Breast epithelium (tissue), 3 donors: ENCODE results near the gene MT4.

Experiments
- POLR2A ChIP-seq: fragments of 450-650 bp; IDR thresholded peaks from one replicate; pipeline ENCODE4 v1.6.1; 2016; ENCODE audit warnings: antibody characterized with exemption, mild to moderate bottlenecking, moderate library complexity
- TF ChIP-seq, protein P1 (sequence below), 3 donors: fragments of 450-650 bp; IDR thresholded peaks; one replicate each; pipeline ENCODE4 v1.5.1; 2016 to 2017; ENCODE audit warnings: antibody characterized with exemption in 3 of 3, mild to moderate bottlenecking in 3 of 3, moderate library complexity in 3 of 3

DNA sequence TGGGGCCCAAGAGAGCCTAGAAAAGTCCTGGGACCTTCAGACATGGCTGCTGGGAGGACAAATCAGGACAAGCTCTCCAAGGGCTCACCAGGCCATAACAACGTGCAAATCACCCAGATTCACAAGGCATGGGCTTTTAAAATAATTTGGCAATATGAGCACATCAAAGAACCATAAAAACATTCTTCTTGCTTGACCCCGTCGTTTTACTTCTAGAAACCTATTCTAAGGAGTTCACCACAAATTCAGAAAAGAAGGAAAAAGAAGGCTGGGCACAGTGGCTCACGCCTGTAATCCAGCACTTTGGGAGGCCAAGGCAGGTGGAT is 12.4 kb downstream of the MT4 start:
- TF ChIP-seq, protein P1, sequence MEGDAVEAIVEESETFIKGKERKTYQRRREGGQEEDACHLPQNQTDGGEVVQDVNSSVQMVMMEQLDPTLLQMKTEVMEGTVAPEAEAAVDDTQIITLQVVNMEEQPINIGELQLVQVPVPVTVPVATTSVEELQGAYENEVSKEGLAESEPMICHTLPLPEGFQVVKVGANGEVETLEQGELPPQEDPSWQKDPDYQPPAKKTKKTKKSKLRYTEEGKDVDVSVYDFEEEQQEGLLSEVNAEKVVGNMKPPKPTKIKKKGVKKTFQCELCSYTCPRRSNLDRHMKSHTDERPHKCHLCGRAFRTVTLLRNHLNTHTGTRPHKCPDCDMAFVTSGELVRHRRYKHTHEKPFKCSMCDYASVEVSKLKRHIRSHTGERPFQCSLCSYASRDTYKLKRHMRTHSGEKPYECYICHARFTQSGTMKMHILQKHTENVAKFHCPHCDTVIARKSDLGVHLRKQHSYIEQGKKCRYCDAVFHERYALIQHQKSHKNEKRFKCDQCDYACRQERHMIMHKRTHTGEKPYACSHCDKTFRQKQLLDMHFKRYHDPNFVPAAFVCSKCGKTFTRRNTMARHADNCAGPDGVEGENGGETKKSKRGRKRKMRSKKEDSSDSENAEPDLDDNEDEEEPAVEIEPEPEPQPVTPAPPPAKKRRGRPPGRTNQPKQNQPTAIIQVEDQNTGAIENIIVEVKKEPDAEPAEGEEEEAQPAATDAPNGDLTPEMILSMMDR (IDR thresholded peaks at IDR 0.05), result no peak
- TF ChIP-seq POLR2A, result no peak
